Thymus (tissue), 11 donors: ENCODE results near the gene UNC13D. TPM values are rescaled to one million over a fixed set of nuclear protein-coding genes. Genes with fewer than 3 reads are reported as not detected.
A peak's percentile ranks its signal among the peaks of the same experiment; 100 is the strongest.
"Not testable (repeated sequence)": the region's sequence is repeated elsewhere in the genome, so short reads cannot be mapped to it uniquely, and the experiment has no call there.

ENCODE experiments used
- DNase-seq, 9 donors: peaks; one replicate each; pipeline ENCODE4 v3.0.0-alpha.2; 2013; ENCODE audit warnings: low spot score in 9 of 9, low read depth in 6 of 9, missing footprints in 1 of 9
- H3K27ac ChIP-seq, 2 donors: one replicate each; pipeline ENCODE4 v1.5.1; 2013; ENCODE audit warnings: control low read depth in 1 of 2, low read depth in 1 of 2, low read length in 1 of 2, mild to moderate bottlenecking in 1 of 2, moderate library complexity in 1 of 2
- H3K27me3 ChIP-seq, 2 donors: one replicate each; pipeline ENCODE4 v1.5.1; 2013; ENCODE audit warnings: low read length in 1 of 2; ENCODE audit not compliant: control insufficient read depth in 2 of 2, insufficient read depth in 1 of 2
- H3K36me3 ChIP-seq, 2 donors: one replicate each; pipeline ENCODE4 v1.5.1; 2013; ENCODE audit warnings: low read length in 1 of 2, mild to moderate bottlenecking in 1 of 2, moderate library complexity in 1 of 2; ENCODE audit not compliant: control insufficient read depth in 2 of 2, insufficient read depth in 2 of 2
- H3K4me1 ChIP-seq, 2 donors: one replicate each; pipeline ENCODE4 v1.5.1; 2013; ENCODE audit warnings: low read length in 2 of 2; ENCODE audit not compliant: control insufficient read depth in 2 of 2, insufficient read depth in 2 of 2
- H3K4me3 ChIP-seq, 2 donors: one replicate each; pipeline ENCODE4 v1.5.1; 2013; ENCODE audit warnings: low read length in 2 of 2, control low read depth in 1 of 2, mild to moderate bottlenecking in 1 of 2
- H3K9me3 ChIP-seq, 2 donors: one replicate each; pipeline ENCODE4 v1.5.1; 2013; ENCODE audit warnings: low read length in 1 of 2, mild to moderate bottlenecking in 1 of 2; ENCODE audit not compliant: control insufficient read depth in 2 of 2, insufficient read depth in 1 of 2
- WGBS: extraction: QIAGEN DNeasy Blood & Tissue Kit; methylation state at CpG from one replicate; pipeline ENCODE4 v1.1.7; 2013; 5-methylcytosine and 5-hydroxymethylcytosine counted together
- polyA plus RNA-seq: library from polyadenylated mRNA; stranded (reverse); fragments of 200-250 nt; gene quantifications from one replicate; pipeline ENCODE4 v1.2.3, GENCODE V29; 2013
- total RNA-seq: library from RNA; stranded (reverse); fragments of 120-200 nt; gene quantifications from one replicate; pipeline ENCODE4 v1.2.4, GENCODE V29; 2013
- donor health status: healthy.

UNC13D gene
- total and polyA plus RNA-seq, 2 donors = 43.2 to 59.1 TPM

DNA sequence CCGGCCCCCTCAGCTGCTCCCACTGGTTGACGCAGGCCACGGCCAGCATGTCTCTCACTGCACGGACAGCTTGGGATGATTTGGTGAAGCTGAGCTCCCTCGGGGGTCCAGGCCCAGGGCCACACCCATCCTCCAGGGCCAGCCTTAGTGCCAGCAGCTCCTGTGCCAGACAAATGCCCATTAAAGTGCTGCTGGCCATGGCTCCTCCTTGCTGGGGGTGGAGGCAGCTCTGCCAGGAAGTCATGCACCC lies 31.7 kb upstream of the UNC13D start:
- peak overlapping the region; percentile 73 to 88 for H3K27ac ChIP-seq
- peaks cover 0 to 9% of the 10 kb centered on the region in 2 donors for H3K36me3 ChIP-seq
- H3K4me1 ChIP-seq = peaks cover 28 to 46% of the 10 kb centered on the region in 2 donors
- H3K4me3 ChIP-seq = peak overlapping the region; percentile 28 to 58
- 51% methylated on average over 5 of the region's 5 CpGs for WGBS
- no peak for DNase-seq
- peaks cover 0 to 3% of the 10 kb centered on the region in 2 donors for H3K9me3 ChIP-seq
- peaks cover 11 to 48% of the 10 kb centered on the region in 2 donors for H3K27me3 ChIP-seq

DNA sequence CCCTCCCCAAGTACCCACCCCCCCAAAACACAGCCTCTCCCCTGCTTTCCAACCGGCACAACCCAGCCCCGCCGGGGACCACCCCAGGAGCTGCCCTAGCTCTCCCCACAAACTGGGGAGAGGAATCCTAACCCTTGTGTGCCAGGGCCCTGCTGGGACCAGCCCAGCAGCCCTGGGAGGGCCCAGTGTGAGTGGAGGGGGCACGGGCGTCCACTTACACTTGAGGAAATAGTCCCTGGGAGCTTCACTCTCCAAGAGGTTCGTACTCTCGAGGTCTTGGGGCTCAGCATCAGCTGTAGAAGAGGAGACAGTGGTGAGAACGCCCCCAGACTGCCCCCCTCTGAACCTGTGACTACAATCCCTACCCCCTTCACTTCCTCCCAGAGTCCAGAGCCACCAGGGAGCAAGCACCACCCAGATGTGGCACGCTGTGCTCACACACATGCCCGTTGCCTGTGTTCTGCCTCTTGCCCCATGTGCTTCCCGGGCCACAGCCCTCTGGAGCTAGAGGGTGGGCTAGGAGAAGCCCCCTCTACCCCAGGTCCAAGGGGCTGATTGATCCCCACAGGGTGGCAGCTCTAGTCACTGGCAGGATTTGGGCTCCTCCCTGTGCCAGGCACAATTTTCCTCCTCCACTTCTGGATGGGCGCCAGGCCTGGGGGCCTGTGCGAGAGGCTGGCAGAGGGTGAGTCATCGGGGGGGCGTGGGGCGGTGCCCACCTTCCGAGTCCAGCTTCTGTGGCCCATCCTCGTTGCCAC lies 31.2 kb upstream of the UNC13D start:
- H3K27ac ChIP-seq = peak overlapping the region; percentile 73 to 88
- peaks cover 0 to 3% of the 10 kb centered on the region in 2 donors for H3K9me3 ChIP-seq
- H3K27me3 ChIP-seq = peaks cover 11 to 42% of the 10 kb centered on the region in 2 donors
- WGBS = 65% methylated on average over 18 of the region's 18 CpGs
- peak in 1 of 9 donors; percentile 25 for DNase-seq
- peaks cover 28 to 46% of the 10 kb centered on the region in 2 donors for H3K4me1 ChIP-seq
- H3K36me3 ChIP-seq = peaks cover 0 to 9% of the 10 kb centered on the region in 2 donors
- H3K4me3 ChIP-seq = no peak overlapping the region

DNA sequence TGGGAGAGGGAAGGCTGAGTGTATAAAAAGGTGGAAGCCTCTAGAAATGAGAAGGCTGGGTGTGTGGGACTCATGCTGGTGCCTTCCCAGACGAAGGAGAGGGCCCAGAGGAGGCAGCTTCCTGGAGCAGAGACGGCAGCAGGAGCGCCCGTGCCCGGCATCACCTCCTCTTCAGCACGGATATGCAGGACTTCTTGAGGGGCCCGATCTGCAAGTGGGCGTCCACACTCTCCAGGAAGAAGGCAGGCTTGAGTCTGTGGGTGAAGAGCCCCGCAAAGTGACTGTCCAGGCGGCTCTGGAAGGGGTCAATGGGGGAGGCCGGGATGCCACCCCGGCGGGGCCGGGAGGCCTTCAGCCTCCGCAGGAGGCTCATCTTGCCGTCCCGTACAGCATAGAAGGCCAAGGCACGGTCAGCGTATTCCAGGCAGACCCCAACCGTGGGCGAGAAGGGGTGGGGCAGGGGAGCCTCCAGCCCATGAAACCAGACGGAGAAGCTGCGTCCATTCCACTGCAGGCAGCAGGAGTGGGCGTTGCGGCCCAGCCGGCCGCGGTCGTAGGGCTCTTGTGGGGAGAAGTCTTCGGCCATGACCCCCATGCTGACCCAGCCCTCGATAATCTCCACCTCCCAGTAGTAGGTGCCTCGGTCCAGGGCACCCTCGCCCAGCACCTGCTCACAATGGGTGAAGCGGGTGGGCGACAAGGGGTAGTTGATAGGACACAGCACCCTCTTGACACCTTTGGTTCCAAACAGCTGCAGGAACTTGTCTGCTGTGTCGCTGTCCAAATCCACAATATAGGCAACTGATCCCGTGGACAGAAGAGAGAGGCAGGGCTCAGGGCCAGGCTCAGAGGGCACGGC lies 30.3 kb upstream of the UNC13D start:
- WGBS = 99% methylated on average over 38 of the region's 38 CpGs
- Histone ChIP-seq H3K27me3 (peaks cover 11 to 34% of the 10 kb centered on the region in 2 donors), H3K27ac (no peak overlapping the region), H3K36me3 (peaks cover 0 to 9% of the 10 kb centered on the region in 2 donors), H3K4me3 (no peak overlapping the region), H3K9me3 (peaks cover 0 to 3% of the 10 kb centered on the region in 2 donors), H3K4me1 (peaks cover 28 to 46% of the 10 kb centered on the region in 2 donors)
- no peak for DNase-seq

DNA sequence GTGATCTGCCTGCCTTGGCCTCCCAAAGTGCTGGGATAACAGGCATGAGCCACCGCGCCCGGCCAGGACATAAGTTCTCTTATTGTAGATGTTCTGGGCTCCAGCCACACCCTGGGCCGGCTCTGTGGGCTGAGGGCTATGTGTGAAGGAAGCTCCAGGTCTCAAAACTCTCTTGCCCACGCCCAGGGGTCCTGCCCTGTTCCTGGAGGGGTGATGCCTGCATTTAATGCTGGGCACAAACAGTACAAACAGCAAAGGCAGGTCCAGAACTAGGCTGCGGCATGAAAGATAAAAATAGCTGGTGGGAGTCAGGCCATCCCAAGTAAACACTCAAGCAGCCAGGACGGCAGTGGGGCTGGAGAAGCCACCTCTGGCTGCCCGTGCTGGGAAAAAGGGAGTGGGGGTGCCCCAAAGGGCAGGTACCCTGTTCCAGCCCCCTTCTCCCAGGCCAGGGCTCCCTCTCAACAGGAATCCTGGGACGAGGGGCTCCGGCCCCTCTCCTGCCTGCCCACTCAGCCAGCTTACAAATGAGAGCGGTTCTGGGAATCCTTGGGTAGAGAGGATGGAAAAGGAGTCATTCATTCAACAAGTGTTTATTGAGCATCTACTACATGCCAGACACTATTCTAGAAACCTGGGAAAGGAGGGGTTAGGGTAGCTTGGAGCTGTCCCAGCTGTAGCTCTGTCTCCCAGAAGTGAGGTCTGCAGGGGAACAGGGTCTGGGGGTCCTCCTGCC lies 29.6 kb upstream of the UNC13D start:
- no peak for DNase-seq
- peaks cover 28 to 48% of the 10 kb centered on the region in 2 donors for H3K4me1 ChIP-seq
- peaks cover 0 to 9% of the 10 kb centered on the region in 2 donors for H3K36me3 ChIP-seq
- no peak overlapping the region for H3K27ac ChIP-seq
- H3K9me3 ChIP-seq = peaks cover 0 to 3% of the 10 kb centered on the region in 2 donors
- H3K27me3 ChIP-seq = peaks cover 7 to 26% of the 10 kb centered on the region in 2 donors
- H3K4me3 ChIP-seq = no peak overlapping the region
- 92% methylated on average over 11 of the region's 11 CpGs for WGBS

DNA sequence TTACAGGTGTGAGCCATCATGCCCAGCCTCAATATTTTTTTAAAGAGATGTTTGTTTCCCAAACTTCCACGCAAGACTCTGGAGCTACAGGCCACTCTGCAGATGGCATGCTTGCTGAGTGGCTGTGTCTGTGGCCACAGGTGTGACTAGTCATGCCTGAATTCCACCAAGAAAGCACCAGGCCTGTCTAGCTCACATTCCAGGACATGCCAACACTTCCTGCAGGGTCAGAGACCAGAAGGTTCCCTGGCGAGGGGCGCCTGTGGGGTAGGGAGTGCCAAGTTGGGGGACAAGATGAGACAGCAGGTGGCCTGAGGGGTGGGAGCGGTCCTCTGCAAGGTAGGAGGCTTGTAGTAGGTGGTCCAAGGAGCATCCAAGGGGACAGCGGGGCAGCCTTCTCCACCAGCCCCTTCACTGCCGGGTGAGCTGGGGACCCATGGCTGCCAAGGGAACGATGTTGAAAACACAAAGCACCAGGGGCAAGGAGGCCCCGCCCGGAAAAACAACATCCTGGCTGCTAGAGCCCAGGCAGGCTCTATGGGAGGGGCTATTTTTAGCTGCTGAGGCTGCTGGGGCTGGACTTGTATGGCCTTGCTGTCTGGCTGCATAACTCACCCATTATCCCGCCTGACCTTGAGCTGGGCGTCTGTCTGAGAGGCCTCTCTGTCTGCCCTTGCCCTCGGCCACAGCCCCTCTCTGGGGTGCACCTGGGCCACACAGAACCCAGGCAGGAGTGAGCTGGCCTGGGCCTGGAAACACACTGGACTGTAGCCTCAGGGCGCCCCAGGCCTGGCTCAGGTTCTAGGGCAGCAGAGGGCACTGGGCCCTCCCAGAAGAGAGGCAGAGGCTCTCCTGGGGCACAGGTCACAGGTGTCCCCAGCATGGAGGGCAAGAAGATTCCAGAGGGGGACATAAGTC lies 28.5 kb upstream of the UNC13D start:
- WGBS = 69% methylated on average over 13 of the region's 13 CpGs
- Histone ChIP-seq H3K27ac (peak overlapping the region; percentile 44 to 83), H3K4me1 (peaks cover 25 to 43% of the 10 kb centered on the region in 2 donors), H3K4me3 (no peak overlapping the region), H3K36me3 (peaks cover 0 to 9% of the 10 kb centered on the region in 2 donors), H3K9me3 (no peaks in the 10 kb centered on the region), H3K27me3 (peaks cover 0 to 16% of the 10 kb centered on the region in 2 donors)
- DNase-seq = peak in 4 of 9 donors; percentile 48 to 85 (median 60)

DNA sequence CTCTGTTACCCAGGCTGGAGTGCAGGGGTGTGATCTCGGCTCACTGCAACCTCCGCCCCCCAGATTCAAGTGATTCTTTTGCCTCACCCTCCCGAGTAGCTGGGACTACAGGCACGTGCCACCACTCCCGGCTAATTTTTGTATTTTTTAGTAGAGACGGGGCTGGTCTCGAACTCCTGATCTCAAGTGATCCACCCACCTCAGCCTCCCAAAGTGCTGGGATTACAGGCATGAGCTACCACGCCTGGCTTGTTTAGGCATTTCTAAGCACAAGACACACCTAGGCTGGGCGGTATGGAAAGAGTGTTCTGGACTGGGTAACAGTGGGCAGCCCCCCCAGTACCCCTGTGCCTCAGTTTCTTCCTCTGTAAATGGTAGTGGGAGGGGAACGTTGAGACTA lies 26.0 kb upstream of the UNC13D start:
- not testable (repeated sequence) for H3K9me3 ChIP-seq, DNase-seq, H3K4me3 ChIP-seq, H3K27ac ChIP-seq, H3K27me3 ChIP-seq, H3K36me3 ChIP-seq
- peaks cover 6 to 21% of the 10 kb centered on the region in 2 donors for H3K4me1 ChIP-seq
- WGBS = 94% methylated on average over 10 of the region's 10 CpGs

DNA sequence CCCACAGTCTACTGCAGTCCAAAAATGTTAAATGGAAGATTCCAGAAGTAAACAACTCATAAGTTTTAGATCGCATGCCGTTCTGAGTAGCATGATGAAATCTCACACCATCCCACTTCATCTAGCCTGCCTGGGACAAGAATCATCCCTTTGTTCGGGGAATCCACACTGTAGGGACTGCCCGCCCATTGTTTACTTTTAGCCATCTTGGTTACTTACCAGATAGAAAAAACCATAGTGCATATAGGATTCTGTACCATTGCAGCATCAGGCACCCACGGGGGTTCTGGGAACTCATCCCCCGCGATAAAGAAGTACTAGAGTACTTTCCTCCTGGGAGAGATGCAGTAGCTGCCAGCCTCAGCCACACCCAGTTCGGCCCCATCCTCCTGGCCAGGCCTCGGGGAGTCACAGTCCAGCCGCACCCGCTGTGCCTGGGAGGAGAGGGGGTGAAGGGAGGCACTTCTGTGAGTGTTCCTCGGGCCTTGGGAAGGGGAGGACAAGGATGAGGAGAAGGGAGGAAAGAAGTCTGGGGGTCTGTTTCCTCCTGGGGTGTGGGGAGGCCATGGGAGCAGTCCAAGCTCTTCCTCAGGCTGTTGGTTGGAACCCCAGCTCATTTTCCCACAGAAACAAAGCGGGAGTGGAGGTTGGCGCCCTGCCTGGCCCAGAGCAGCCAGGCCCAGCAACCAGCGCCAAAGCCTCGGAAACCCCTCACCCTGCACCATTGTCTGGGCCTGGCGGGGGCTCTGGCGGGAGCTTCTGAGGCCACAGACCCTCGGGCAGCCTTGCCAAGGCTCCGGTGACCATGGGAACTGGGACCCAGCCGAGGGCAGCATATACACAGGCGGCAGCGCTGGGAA lies 25.3 kb upstream of the UNC13D start:
- H3K36me3 ChIP-seq = peaks cover 0 to 5% of the 10 kb centered on the region in 2 donors
- 93% methylated on average over 23 of the region's 23 CpGs for WGBS
- H3K4me3 ChIP-seq = no peak overlapping the region
- no peak for DNase-seq
- H3K27me3 ChIP-seq = no peaks in the 10 kb centered on the region
- H3K27ac ChIP-seq = peak overlapping the region in 1 of 2 donors; percentile 43
- peaks cover 9 to 24% of the 10 kb centered on the region in 2 donors for H3K4me1 ChIP-seq
- H3K9me3 ChIP-seq = no peaks in the 10 kb centered on the region
